GM23338 (cell line): ENCODE data around the gene ARF3. TPM values are rescaled to one million over a fixed set of nuclear protein-coding genes. Genes with fewer than 3 reads are reported as not detected.

Source experiments
- CTCF ChIP-seq, 2 experiments: fragments of 200-600 bp in 1 of 2; sonication (generic) in 1 of 2; conservative IDR thresholded peaks; 2 replicates each; pipeline versions ENCODE4 v1.5.1 to v1.6.1; 2016 to 2017; ENCODE audit warnings: antibody characterized with exemption in 2 of 2, low read depth in 2 of 2, mild to moderate bottlenecking in 2 of 2, moderate library complexity in 1 of 2
- ETS1 ChIP-seq: IDR thresholded peaks from 2 replicates; pipeline ENCODE4 v1.6.1; 2016; ENCODE audit warnings: antibody characterized with exemption
- JUNB ChIP-seq: IDR thresholded peaks from one replicate; pipeline ENCODE4 v1.6.1; 2016; ENCODE audit warnings: antibody characterized with exemption; ENCODE audit not compliant: unreplicated experiment
- NANOG ChIP-seq: IDR thresholded peaks from 2 replicates; pipeline ENCODE4 v1.6.1; 2016; ENCODE audit warnings: antibody characterized with exemption, borderline replicate concordance
- ZNF462 ChIP-seq: fragments of 250-450 bp; sonication (Bioruptor Pico); IDR thresholded peaks from 2 replicates; pipeline ENCODE4 v1.5.0; 2020; ENCODE audit warnings: mild to moderate bottlenecking, moderate library complexity
- polyA plus RNA-seq: library from polyadenylated mRNA; unstranded; fragments of >200 nt; fragmentation: Nextera tagmentation; extraction: Ambion mirVana; gene quantifications from 2 replicates; pipeline ENCODE4 v1.2.1, GENCODE V29; 2016
- total RNA-seq: library from RNA; depleted of rRNA; stranded (reverse); fragments of >200 nt; shearing (Covaris generic); gene quantifications from 2 replicates; pipeline ENCODE4 v1.2.3, GENCODE V29; 2014

The ARF3 gene
- total and polyA plus RNA-seq, 2 experiments from 2014 or later, result 53.9 to 125 TPM

- TF ChIP-seq CTCF (conservative IDR thresholded peaks at IDR 0.05; ENCODE audit: low read depth in 2 of 2) (no peak), JUNB (no peak), ETS1 (no peak), ZNF462 (CRISPR knock-in tag) (no peak), NANOG (no peak)
These were observed 63.0 kb downstream of the ARF3 start (continued) for GRCh38 chr12:48894271-48894670.
